ENCODE data around the gene PCNX3.

DNA sequence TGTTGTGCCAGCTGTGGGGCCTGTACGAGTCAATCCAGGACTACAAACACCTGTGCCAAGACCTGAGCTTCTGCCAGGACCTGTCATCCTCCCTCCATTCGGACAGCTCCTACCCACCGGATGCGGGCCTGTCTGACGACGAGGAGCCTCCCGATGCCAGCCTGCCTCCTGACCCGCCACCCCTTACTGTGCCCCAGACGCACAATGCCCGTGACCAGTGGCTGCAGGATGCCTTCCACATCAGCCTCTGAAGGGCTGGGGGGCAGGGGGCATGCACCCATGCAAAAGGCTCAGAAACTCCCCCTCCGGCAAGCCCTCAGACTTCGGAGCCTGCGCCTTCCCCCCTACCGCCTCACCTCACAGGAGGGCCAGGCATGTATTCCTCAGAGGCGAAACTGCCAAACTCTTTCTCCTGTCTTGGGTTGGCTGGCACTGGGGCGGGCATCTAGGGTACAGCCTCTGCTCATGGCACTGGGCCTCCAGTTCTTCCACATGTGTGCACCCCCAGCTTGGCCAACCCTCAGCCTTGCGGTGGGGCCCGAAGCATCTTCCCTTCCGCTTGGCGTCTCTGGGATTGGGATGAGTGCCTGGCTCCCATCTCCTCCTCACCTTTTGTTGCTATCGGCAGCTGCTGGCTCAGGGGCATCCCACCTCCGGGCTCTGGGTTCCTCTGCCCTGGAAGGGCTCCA lies 42.0 kb upstream of the PCNX3 start:
- TF ChIP-seq, protein P1, sequence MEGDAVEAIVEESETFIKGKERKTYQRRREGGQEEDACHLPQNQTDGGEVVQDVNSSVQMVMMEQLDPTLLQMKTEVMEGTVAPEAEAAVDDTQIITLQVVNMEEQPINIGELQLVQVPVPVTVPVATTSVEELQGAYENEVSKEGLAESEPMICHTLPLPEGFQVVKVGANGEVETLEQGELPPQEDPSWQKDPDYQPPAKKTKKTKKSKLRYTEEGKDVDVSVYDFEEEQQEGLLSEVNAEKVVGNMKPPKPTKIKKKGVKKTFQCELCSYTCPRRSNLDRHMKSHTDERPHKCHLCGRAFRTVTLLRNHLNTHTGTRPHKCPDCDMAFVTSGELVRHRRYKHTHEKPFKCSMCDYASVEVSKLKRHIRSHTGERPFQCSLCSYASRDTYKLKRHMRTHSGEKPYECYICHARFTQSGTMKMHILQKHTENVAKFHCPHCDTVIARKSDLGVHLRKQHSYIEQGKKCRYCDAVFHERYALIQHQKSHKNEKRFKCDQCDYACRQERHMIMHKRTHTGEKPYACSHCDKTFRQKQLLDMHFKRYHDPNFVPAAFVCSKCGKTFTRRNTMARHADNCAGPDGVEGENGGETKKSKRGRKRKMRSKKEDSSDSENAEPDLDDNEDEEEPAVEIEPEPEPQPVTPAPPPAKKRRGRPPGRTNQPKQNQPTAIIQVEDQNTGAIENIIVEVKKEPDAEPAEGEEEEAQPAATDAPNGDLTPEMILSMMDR (IDR thresholded peaks at IDR 0.05) = no peak
- TF ChIP-seq POLR2AphosphoS5 (IDR thresholded peaks at IDR 0.05) = no peak
